ENCODE data around the gene PTPN14. TPM values are rescaled to one million over a fixed set of nuclear protein-coding genes. Genes with fewer than 3 reads are reported as not detected.

Gene PTPN14
- total RNA-seq, 1 experiment from 2014 or later = 76.4 TPM

GRCh38 chr1:214317734-214318133, 233.7 kb downstream of the PTPN14 start:
- WGBS (ENCODE audit: extremely low coverage, insufficient read length, low lambda C conversion rate) = no CpG with 5 or more reads among the region's 5 CpGs
- peak; percentile 55 for TF ChIP-seq CTCF (conservative IDR thresholded peaks at IDR 0.05)
- Histone ChIP-seq H4K20me1 (ENCODE audit: control insufficient read depth, insufficient read depth, insufficient read length) (no peaks in the 10 kb centered on the region), H3K56ac (ENCODE audit: insufficient read length, low read depth, low read length) (no peak overlapping the region), H2BK20ac (ENCODE audit: low read depth, low read length, poor library complexity, severe bottlenecking) (no peak overlapping the region), H3K23ac (ENCODE audit: insufficient read length, low read depth, low read length) (no peak overlapping the region), H3K14ac (ENCODE audit: insufficient read depth, low read length) (no peak overlapping the region), H3K23me2 (ENCODE audit: insufficient read length, low read depth, low read length, poor library complexity, severe bottlenecking) (no peaks in the 10 kb centered on the region), H4K91ac (ENCODE audit: insufficient read length, low read depth, low read length) (no peak overlapping the region), H3K4ac (ENCODE audit: low read depth, low read length) (no peak overlapping the region), H2BK12ac (ENCODE audit: insufficient read length, low read depth, low read length) (no peak overlapping the region), H3K9ac (ENCODE audit: extremely low read depth, insufficient read length, low read length) (no peak overlapping the region), H3T11ph (ENCODE audit: low read length) (no peak overlapping the region), H3K79me1 (ENCODE audit: insufficient read depth, low read depth, low read length, poor library complexity, severe bottlenecking) (no peaks in the 10 kb centered on the region), H4K5ac (ENCODE audit: insufficient read length, low read depth, low read length) (no peak overlapping the region), H2AFZ (ENCODE audit: low read length) (no peak overlapping the region), H4K8ac (replicated peaks; ENCODE audit: insufficient read length, low read depth, low read length) (no peak overlapping the region), H3K27ac (ENCODE audit: insufficient read length, low read depth, low read length) (no peak overlapping the region), H2BK15ac (ENCODE audit: low read depth, low read length) (no peak overlapping the region), H3K79me2 (ENCODE audit: insufficient read depth, low read length) (no peaks in the 10 kb centered on the region), H3K4me2 (ENCODE audit: insufficient read depth, insufficient read length, low read length) (peak overlapping the region; percentile 18), H3K9me3 (ENCODE audit: control insufficient read depth, low read depth, low read length) (no peaks in the 10 kb centered on the region), H3K4me1 (ENCODE audit: insufficient read depth, low read length) (peaks cover 11% of the 10 kb centered on the region; the same call in 1 of the 2 replicates), H2BK120ac (ENCODE audit: low read depth, low read length, poor library complexity, severe bottlenecking) (no peak overlapping the region), H2AK5ac (ENCODE audit: insufficient read length, low read length) (no peak overlapping the region), H2BK5ac (ENCODE audit: insufficient read length, low read length) (no peak overlapping the region), H3K18ac (ENCODE audit: insufficient read length, low read depth, low read length) (no peak overlapping the region), H3K27me3 (ENCODE audit: insufficient read depth, low read length) (peaks cover 27% of the 10 kb centered on the region)
- Mint-ChIP-seq H3K36me3 (ENCODE audit: insufficient read depth in 1 of 3, low read depth in 3 of 3) (peaks cover 0 to 3% (median 0%) of the 10 kb centered on the region in 3 experiments; a peak in 3 of 7 replicates), H3K4me3 (peak overlapping the region in 1 of 2 experiments; percentile 47; a peak in 2 of 5 replicates), H3K4me1 (peaks cover 56 to 60% of the 10 kb centered on the region in 2 experiments), H3K27me3 (ENCODE audit: low read depth) (peaks cover 71% of the 10 kb centered on the region), H3K27ac (peak overlapping the region in 2 of 3 experiments; percentile 49 to 60; a peak in 4 of 7 replicates), H3K9me3 (no peaks in the 10 kb centered on the region; a peak in 1 of 5 replicates)
- DNase-seq = no peak
